GM21825 (cell line): ENCODE results near the gene CCDC12.

ENCODE experiments used
- ATAC-seq: cut with Tn5 transposase; IDR thresholded peaks from one replicate; pipeline ENCODE4 v1.9.1; 2021; ENCODE audit warnings: mild to moderate bottlenecking, moderate library complexity; ENCODE audit not compliant: unreplicated experiment

CCDC12 gene

GRCh38 chr3:46910166-46910760 is 66.3 kb downstream of the CCDC12 start:
- ATAC-seq = no peak

- no peak for ATAC-seq
Measured at GRCh38 chr3:46909535-46910161, 66.9 kb downstream of the CCDC12 start.

DNA sequence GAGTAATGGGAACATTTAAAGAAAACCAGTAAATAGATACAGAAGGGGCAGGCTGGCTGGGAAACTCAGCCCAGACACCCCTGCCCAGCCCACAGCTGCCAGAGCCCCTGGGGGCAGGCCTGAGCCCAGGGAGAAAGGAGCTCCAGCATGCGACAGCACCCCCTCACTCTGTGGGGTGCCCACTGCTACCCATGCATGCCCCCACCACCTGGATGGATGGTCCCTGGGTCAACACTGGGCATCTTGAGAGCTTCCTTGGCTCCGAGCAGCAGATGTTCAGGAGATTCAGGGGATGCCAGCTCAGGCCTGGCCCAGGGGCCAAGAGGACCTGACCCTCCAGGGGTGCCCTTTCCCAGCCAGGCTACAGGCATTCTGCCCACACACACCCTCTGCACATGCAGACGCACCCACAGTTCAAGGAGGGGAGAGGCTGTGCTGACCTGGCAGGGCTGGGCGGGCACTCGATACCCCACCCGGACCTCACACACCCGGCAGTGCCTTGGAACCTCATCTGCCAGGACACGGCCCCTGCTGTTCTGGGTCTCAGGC is 67.5 kb downstream of the CCDC12 start:
- ATAC-seq = no peak

GRCh38 chr3:46908294-46908985 is 68.1 kb downstream of the CCDC12 start:
- ATAC-seq = no peak

DNA sequence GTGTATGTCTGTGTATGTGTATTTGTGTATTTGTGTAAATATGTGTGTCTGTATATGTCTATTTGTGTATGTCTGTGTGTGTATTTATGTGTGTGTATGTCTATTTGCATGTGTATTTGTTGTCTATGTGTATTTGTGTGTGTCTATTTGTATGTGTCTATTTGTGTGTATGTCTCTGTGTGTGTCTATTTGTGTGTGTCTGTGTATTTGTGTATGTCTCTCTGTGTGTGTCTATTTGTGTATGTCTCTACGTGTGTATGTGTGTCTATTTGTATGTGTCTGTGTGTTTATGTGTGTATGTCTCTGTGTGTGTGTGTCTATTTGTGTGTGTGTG is 68.6 kb downstream of the CCDC12 start:
- ATAC-seq = no peak

GRCh38 chr3:46907271-46907670 is 69.3 kb downstream of the CCDC12 start:
- no peak for ATAC-seq

- ATAC-seq = no peak
Measured at GRCh38 chr3:46906471-46907058, 70.0 kb downstream of the CCDC12 start.

GRCh38 chr3:46905661-46906451 is 70.7 kb downstream of the CCDC12 start:
- no peak for ATAC-seq

DNA sequence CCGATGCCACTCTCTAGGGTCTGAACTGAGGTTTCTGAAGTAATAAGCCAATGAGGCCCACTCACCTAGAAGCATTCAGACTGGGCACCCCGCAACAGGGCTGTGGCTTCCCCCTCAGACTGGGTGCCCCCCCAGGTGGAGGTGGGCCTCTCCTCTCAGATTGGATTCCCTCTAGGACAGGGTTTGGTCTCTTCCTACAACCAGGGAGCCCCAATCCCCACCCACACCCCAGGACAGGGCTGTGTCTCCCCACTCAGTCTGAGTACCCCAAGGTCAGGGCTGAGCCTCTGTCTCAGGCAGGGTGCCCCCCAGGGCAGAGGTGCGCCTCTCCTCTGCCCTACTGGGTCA is 71.4 kb downstream of the CCDC12 start:
- no peak for ATAC-seq

DNA sequence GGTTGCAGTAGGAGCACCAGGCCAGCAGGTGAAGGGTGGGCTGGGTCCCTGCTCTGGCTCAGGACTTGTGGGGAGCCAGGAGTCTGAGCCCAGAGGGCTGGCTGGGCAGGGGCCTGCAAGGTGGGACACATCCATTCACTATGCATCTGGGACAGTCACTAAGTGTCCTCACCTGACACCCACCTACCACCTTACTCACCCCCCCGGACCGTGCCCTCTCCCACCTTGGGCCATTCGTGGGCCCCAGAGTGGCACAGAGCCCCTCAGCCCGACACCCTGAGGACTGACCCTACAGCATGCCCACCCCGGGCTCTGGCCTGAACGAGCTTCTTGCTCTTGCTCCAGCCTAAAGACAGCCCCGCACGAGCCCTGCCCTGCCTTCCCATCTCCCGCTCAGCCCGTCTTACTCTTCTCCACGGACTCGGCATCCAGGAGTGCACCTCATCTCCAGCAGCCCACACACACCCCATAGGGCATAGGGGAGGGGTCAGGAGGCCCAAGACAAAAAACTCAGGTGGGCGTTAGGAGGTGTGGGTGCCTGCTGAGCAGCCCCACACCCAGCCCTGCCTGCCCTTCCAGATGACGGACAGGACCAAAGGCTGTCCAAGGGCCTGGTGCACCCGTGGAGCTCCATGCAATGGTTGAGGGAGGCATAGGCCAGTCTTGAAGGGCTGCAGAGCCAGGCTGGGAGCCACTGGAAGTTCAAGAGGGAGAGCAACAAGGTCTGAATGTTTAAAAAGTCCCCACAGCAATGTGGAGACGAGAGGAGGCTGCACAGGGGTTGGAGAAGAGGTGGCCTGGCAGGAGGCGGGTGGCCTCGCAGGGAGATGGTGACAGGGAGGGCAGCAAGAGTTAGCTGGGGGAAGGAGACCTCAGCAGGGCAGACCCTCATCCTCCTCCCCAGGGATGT is 72.0 kb downstream of the CCDC12 start:
- ATAC-seq = no peak

DNA sequence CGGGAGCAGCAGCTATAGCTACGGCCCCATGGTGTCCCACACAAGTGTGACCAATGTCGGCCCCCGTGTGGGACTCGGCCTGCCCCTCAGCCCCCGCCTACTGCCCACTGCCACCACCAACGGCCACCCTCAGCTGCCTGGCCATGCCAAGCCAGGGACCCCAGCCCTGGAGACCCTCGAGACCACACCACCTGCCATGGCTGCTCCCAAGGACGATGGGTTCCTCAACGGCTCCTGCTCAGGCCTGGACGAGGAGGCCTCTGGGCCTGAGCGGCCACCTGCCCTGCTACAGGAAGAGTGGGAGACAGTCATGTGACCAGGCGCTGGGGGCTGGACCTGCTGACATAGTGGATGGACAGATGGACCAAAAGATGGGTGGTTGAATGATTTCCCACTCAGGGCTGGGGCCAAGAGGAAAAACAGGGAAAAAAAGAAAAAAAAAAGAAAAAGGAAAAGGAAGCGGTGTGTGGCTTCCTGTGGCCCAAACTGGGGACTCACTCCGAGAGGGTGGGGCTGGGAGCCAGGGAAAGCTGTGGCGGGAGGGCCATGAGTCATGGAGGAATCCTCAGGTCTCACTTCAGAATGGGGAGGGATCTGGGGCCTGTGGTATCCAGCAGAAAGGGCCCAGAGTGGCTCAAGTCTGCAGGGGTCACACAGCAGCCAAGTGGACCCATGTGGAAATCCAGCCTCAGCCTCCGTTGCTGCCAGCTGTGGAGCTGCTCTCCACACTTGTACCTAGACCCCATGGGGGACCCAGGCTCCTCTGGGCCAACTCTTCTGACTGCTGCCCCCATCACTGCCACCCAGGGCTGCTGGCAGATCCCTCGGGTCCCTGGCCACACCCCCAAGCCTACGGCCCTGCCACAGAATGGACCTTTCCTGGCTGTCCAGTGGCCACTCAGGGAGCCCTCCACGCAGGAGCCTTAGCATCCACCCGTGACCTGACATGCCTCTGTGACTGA is 72.9 kb downstream of the CCDC12 start:
- no peak for ATAC-seq

DNA sequence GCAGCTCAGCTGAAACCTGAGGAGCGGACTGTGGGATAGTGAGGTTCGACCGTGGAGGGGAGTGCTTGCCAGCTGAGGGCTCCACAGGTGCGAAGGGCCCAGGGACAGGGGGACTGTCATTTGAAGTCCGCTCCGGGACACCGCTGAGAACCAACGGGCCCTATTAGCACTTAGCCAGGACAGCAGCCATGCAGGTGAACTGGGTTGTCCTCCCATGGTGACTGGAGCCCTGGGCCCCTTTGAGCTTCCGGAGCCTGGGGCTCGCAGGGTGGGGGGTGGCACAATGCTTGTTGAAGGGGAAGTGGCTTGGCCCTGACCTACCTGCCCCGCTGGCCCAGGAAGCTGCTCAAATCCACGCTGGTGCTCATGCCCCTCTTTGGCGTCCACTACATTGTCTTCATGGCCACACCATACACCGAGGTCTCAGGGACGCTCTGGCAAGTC is 74.3 kb downstream of the CCDC12 start:
- no peak for ATAC-seq

GRCh38 chr3:46901591-46902187 is 74.9 kb downstream of the CCDC12 start:
- no peak for ATAC-seq

GRCh38 chr3:46901061-46901460 is 75.5 kb downstream of the CCDC12 start:
- no peak for ATAC-seq

- ATAC-seq = no peak
Measured at GRCh38 chr3:46900356-46900755, 76.2 kb downstream of the CCDC12 start.

DNA sequence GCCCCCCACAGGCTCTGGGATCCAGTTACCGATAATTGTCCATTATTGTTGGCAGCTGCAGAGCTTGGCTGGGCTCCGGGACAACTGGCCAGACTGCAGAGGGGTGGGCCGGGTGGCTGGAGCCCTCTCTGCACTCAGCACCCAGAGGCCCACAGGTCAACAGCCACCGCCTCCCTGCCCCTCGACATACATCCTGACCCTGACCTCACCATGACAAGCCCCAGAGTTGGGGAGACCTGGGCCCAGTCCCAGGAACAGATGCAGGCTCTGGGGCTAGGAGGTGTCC is 76.6 kb downstream of the CCDC12 start:
- no peak for ATAC-seq

- no peak for ATAC-seq
Measured at GRCh38 chr3:46899151-46900006, 77.2 kb downstream of the CCDC12 start.
